ENCODE data around the gene BPIFB3. TPM values are rescaled to one million over a fixed set of nuclear protein-coding genes. Genes with fewer than 3 reads are reported as not detected.

Gene BPIFB3
- total and polyA plus RNA-seq, 2 experiments from 2014 or later, result not detected

DNA sequence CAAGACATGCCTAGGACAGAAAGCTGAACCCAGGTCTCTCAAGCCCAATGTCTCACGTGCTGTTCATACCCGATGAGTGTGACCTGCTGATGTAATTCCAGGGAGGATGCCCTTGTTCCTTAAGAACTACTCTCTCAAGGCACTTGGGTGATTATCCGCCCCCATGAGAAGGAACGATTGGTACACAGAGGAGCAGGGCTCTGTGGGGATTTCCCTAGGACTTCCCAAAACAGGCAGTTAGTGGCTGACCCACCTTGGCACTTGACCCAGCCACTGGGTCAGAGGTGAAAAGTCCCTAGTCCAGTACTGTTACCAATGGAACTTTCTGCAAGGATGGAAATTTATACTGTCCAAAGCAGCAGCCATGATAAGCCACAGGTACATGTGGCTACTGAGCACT is 31.4 kb upstream of the BPIFB3 start:
- DNase-seq (ENCODE audit: low spot score) (no peak), ATAC-seq (no peak)
- no peaks in the 10 kb centered on the region for H3K36me3 Mint-ChIP-seq (ENCODE audit: low read depth)
- H2AFZ ChIP-seq, result no peak overlapping the region
- H3F3A ChIP-seq (replicated peaks; ENCODE audit: low read depth), result no peaks in the 10 kb centered on the region
- TF ChIP-seq EZH2phosphoT487 (IDR thresholded peaks at IDR 0.05; ENCODE audit: unreplicated experiment) (no peak), ZNF114 (CRISPR knock-in tag; IDR thresholded peaks at IDR 0.05) (no peak), JUNB (IDR thresholded peaks at IDR 0.05; ENCODE audit: unreplicated experiment) (no peak), ZNF331 (CRISPR knock-in tag; IDR thresholded peaks at IDR 0.05; ENCODE audit: low read depth) (no peak), POLR2AphosphoS5 (IDR thresholded peaks at IDR 0.05; ENCODE audit: low read depth) (no peak), STAT1 (IDR thresholded peaks at IDR 0.05; ENCODE audit: unreplicated experiment) (no peak), EZH2 (IDR thresholded peaks at IDR 0.05; ENCODE audit: low read depth, unreplicated experiment) (no peak), ETS1 (IDR thresholded peaks at IDR 0.05) (no peak), NANOG (IDR thresholded peaks at IDR 0.05; ENCODE audit: borderline replicate concordance) (no peak), CREB1 (CRISPR knock-in tag; IDR thresholded peaks at IDR 0.05; ENCODE audit: low read depth) (no peak), REST (IDR thresholded peaks at IDR 0.05; ENCODE audit: unreplicated experiment) (no peak)
- TF ChIP-seq, protein P1, sequence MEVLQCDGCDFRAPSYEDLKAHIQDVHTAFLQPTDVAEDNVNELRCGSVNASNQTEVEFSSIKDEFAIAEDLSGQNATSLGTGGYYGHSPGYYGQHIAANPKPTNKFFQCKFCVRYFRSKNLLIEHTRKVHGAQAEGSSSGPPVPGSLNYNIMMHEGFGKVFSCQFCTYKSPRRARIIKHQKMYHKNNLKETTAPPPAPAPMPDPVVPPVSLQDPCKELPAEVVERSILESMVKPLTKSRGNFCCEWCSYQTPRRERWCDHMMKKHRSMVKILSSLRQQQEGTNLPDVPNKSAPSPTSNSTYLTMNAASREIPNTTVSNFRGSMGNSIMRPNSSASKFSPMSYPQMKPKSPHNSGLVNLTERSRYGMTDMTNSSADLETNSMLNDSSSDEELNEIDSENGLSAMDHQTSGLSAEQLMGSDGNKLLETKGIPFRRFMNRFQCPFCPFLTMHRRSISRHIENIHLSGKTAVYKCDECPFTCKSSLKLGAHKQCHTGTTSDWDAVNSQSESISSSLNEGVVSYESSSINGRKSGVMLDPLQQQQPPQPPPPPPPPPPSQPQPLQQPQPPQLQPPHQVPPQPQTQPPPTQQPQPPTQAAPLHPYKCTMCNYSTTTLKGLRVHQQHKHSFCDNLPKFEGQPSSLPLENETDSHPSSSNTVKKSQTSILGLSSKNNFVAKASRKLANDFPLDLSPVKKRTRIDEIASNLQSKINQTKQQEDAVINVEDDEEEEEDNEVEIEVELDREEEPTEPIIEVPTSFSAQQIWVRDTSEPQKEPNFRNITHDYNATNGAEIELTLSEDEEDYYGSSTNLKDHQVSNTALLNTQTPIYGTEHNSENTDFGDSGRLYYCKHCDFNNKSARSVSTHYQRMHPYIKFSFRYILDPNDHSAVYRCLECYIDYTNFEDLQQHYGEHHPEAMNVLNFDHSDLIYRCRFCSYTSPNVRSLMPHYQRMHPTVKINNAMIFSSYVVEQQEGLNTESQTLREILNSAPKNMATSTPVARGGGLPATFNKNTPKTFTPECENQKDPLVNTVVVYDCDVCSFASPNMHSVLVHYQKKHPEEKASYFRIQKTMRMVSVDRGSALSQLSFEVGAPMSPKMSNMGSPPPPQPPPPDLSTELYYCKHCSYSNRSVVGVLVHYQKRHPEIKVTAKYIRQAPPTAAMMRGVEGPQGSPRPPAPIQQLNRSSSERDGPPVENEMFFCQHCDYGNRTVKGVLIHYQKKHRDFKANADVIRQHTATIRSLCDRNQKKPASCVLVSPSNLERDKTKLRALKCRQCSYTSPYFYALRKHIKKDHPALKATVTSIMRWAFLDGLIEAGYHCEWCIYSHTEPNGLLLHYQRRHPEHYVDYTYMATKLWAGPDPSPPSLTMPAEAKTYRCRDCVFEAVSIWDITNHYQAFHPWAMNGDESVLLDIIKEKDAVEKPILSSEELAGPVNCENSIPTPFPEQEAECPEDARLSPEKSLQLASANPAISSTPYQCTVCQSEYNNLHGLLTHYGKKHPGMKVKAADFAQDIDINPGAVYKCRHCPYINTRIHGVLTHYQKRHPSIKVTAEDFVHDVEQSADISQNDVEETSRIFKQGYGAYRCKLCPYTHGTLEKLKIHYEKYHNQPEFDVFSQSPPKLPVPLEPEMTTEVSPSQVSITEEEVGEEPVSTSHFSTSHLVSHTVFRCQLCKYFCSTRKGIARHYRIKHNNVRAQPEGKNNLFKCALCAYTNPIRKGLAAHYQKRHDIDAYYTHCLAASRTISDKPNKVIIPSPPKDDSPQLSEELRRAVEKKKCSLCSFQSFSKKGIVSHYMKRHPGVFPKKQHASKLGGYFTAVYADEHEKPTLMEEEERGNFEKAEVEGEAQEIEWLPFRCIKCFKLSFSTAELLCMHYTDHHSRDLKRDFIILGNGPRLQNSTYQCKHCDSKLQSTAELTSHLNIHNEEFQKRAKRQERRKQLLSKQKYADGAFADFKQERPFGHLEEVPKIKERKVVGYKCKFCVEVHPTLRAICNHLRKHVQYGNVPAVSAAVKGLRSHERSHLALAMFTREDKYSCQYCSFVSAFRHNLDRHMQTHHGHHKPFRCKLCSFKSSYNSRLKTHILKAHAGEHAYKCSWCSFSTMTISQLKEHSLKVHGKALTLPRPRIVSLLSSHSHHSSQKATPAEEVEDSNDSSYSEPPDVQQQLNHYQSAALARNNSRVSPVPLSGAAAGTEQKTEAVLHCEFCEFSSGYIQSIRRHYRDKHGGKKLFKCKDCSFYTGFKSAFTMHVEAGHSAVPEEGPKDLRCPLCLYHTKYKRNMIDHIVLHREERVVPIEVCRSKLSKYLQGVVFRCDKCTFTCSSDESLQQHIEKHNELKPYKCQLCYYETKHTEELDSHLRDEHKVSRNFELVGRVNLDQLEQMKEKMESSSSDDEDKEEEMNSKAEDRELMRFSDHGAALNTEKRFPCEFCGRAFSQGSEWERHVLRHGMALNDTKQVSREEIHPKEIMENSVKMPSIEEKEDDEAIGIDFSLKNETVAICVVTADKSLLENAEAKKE (CRISPR knock-in tag; IDR thresholded peaks at IDR 0.05), result no peak
- TF ChIP-seq, protein P2, sequence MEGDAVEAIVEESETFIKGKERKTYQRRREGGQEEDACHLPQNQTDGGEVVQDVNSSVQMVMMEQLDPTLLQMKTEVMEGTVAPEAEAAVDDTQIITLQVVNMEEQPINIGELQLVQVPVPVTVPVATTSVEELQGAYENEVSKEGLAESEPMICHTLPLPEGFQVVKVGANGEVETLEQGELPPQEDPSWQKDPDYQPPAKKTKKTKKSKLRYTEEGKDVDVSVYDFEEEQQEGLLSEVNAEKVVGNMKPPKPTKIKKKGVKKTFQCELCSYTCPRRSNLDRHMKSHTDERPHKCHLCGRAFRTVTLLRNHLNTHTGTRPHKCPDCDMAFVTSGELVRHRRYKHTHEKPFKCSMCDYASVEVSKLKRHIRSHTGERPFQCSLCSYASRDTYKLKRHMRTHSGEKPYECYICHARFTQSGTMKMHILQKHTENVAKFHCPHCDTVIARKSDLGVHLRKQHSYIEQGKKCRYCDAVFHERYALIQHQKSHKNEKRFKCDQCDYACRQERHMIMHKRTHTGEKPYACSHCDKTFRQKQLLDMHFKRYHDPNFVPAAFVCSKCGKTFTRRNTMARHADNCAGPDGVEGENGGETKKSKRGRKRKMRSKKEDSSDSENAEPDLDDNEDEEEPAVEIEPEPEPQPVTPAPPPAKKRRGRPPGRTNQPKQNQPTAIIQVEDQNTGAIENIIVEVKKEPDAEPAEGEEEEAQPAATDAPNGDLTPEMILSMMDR (conservative IDR thresholded peaks at IDR 0.05; ENCODE audit: low read depth in 2 of 2), result no peak
- no peaks in the 10 kb centered on the region for H3K4me1 Mint-ChIP-seq
- no peaks in the 10 kb centered on the region for H3K79me2 ChIP-seq (replicated peaks; ENCODE audit: insufficient read depth)
- no peaks in the 10 kb centered on the region for H3K9me3 Mint-ChIP-seq
- no peaks in the 10 kb centered on the region for H3K4me1 ChIP-seq (ENCODE audit: insufficient read depth)
- 0 out of 2 replicates have a peak, but pooled peaks cover 6% of the 10 kb centered on the region for H3K9me2 ChIP-seq (ENCODE audit: insufficient read depth)
- H3K27me3 Mint-ChIP-seq (ENCODE audit: insufficient read depth, low read depth, poor library complexity), result peaks cover 6% of the 10 kb centered on the region
- no peaks in the 10 kb centered on the region for H3K36me3 ChIP-seq (ENCODE audit: insufficient read depth)
- no peak overlapping the region for H3K27ac Mint-ChIP-seq
- no peaks in the 10 kb centered on the region for H3K27me3 ChIP-seq (ENCODE audit: insufficient read depth)
- H3K27ac ChIP-seq (ENCODE audit: low read depth), result no peak overlapping the region
- no peak overlapping the region for H3K4me3 ChIP-seq
- no peak overlapping the region for H3K4me3 Mint-ChIP-seq
- H3K4me2 ChIP-seq, result no peak overlapping the region
- H4K20me1 ChIP-seq (replicated peaks; ENCODE audit: insufficient read depth), result no peaks in the 10 kb centered on the region

Measured in GM23338 (cell line).